GM21447 (cell line): ENCODE data around the gene ABLIM1.
A peak's percentile ranks its signal among the peaks of the same experiment; 100 is the strongest.

Experiments used
- ATAC-seq: cut with Tn5 transposase; IDR thresholded peaks from one replicate; pipeline ENCODE4 v1.9.1; 2021; ENCODE audit not compliant: unreplicated experiment

The ABLIM1 gene

GRCh38 chr10:114520453-114520852 lies 137.6 kb downstream of the ABLIM1 start:
- no peak for ATAC-seq

GRCh38 chr10:114519756-114520293 lies 138.2 kb downstream of the ABLIM1 start:
- no peak for ATAC-seq

GRCh38 chr10:114519306-114519669 lies 138.8 kb downstream of the ABLIM1 start:
- ATAC-seq = no peak

GRCh38 chr10:114518401-114519305 lies 139.4 kb downstream of the ABLIM1 start:
- ATAC-seq = no peak

- no peak for ATAC-seq
Observed at GRCh38 chr10:114517368-114518250, 140.5 kb downstream of the ABLIM1 start.

- no peak for ATAC-seq
Observed at GRCh38 chr10:114516356-114516755, 141.7 kb downstream of the ABLIM1 start.

- ATAC-seq = no peak
Observed at GRCh38 chr10:114515298-114515914, 142.7 kb downstream of the ABLIM1 start.

- no peak for ATAC-seq
Observed at GRCh38 chr10:114513381-114513792, 144.7 kb downstream of the ABLIM1 start.

GRCh38 chr10:114511881-114512280 lies 146.2 kb downstream of the ABLIM1 start:
- ATAC-seq = no peak

- ATAC-seq = no peak
Observed at GRCh38 chr10:114508376-114508775, 149.7 kb downstream of the ABLIM1 start.

- ATAC-seq = no peak
Observed at GRCh38 chr10:114507449-114507848, 150.6 kb downstream of the ABLIM1 start.

GRCh38 chr10:114506871-114507385 lies 151.1 kb downstream of the ABLIM1 start:
- ATAC-seq = no peak

- no peak for ATAC-seq
Observed at GRCh38 chr10:114504769-114505579, 153.1 kb downstream of the ABLIM1 start.

GRCh38 chr10:114502074-114502473 lies 156.0 kb downstream of the ABLIM1 start:
- ATAC-seq = no peak

- ATAC-seq = no peak
Observed at GRCh38 chr10:114501650-114502049, 156.4 kb downstream of the ABLIM1 start.

- ATAC-seq = no peak
Observed at GRCh38 chr10:114500643-114501042, 157.4 kb downstream of the ABLIM1 start.

- peak; percentile 20 for ATAC-seq
Observed at GRCh38 chr10:114499630-114500190, 158.4 kb downstream of the ABLIM1 start.

- peak; percentile 30 for ATAC-seq
Observed at GRCh38 chr10:114499116-114499515, 159.0 kb downstream of the ABLIM1 start.

- ATAC-seq = peak; percentile 60
Observed at GRCh38 chr10:114498413-114499111, 159.5 kb downstream of the ABLIM1 start.
